Lower leg skin (tissue), 4 donors: Measurements from ENCODE around the gene LOXHD1. TPM values are rescaled to one million over a fixed set of nuclear protein-coding genes. Genes with fewer than 3 reads are reported as not detected.

Experiments used
- DNase-seq, 2 donors: peaks; one replicate each; pipeline ENCODE4 v3.0.0-alpha.2; 2019; ENCODE audit warnings: low spot score in 2 of 2
- H3K4me3 ChIP-seq: fragments of 200-600 bp; sonication (generic); 2 replicates; pipeline ENCODE4 v1.5.1; 2017; ENCODE audit warnings: mild to moderate bottlenecking, low read depth; ENCODE audit not compliant: poor library complexity, severe bottlenecking
- POLR2A ChIP-seq, 2 donors: fragments of 450-650 bp; IDR thresholded peaks; one replicate each; pipeline ENCODE4 v1.6.1; 2016 to 2017; ENCODE audit warnings: antibody characterized with exemption in 2 of 2, mild to moderate bottlenecking in 1 of 2, moderate library complexity in 1 of 2
- WGBS, 2 donors: methylation state at CpG; one replicate each; pipeline ENCODE4 v1.1.5; 2018; 5-methylcytosine and 5-hydroxymethylcytosine counted together
- intact Hi-C: fragments of 100-400 bp; cut with DNase I; formaldehyde crosslinking; loops from one replicate; pipeline ENCODE4 v1.15.0; 2023; ENCODE audit warnings: low total_unique reads
- total RNA-seq, 4 donors: library from RNA; depleted of rRNA; stranded (reverse); fragments of >200 nt; gene quantifications; one replicate each; pipeline ENCODE4 v1.1.0, GENCODE V29; 2016
- TF ChIP-seq, protein P1 (sequence below), 3 donors: fragments of 450-650 bp; IDR thresholded peaks; one replicate each; pipeline ENCODE4 v1.5.1; 2016; ENCODE audit warnings: antibody characterized with exemption in 3 of 3, mild to moderate bottlenecking in 3 of 3, moderate library complexity in 2 of 3

The LOXHD1 gene
- total RNA-seq, 4 donors from 2014 or later = 0.02 to 0.97 (median 0.32) TPM; not detected in 1

DNA sequence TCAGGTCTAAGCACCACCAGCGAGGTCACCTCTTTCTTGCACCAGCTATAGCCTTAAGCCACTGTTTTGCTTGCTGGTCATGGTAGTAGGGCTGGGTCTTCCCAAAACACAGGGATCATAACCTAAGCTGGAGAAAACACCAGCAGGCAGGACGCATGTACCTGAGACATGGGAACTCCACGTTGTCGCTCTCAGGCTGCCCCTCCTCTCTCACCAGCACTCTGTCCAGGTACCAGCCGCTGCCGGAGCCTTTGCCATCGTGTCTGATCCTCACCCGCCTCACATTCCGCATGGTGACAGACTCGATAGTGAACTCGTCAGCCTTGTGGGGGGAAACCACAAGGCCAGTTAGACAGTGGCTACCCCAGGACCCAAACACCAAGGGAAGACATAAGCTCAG lies 79.5 kb downstream of the LOXHD1 start:
- no peak for TF ChIP-seq POLR2A (IDR thresholded peaks at IDR 0.05)
- TF ChIP-seq, protein P1, sequence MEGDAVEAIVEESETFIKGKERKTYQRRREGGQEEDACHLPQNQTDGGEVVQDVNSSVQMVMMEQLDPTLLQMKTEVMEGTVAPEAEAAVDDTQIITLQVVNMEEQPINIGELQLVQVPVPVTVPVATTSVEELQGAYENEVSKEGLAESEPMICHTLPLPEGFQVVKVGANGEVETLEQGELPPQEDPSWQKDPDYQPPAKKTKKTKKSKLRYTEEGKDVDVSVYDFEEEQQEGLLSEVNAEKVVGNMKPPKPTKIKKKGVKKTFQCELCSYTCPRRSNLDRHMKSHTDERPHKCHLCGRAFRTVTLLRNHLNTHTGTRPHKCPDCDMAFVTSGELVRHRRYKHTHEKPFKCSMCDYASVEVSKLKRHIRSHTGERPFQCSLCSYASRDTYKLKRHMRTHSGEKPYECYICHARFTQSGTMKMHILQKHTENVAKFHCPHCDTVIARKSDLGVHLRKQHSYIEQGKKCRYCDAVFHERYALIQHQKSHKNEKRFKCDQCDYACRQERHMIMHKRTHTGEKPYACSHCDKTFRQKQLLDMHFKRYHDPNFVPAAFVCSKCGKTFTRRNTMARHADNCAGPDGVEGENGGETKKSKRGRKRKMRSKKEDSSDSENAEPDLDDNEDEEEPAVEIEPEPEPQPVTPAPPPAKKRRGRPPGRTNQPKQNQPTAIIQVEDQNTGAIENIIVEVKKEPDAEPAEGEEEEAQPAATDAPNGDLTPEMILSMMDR (IDR thresholded peaks at IDR 0.05) = no peak
- DNase-seq = peak; percentile 4 to 70
- intact Hi-C loops = no loop called here
- WGBS, 2 donors = 85% methylated on average over 11 of the region's 11 CpGs
- H3K4me3 ChIP-seq = no peak overlapping the region

DNA sequence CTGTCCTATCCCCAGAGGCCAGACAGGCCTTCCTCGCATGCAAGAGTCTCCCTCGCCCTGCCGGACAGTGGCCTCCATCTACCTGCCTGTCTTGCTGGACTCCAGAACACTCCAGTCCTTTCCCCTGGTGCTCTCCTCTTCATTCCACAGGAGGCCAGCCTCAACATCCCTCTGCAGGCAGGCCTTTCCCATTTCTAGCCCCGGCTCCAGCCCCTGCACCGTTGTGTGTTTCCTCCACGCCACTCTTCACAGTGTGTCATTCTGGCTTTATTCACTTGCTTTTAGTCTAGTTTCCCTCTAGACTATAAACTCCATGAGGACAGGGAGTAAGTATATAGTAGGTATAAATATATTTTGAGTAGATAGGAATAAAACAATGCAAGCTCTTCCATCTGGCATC lies 81.2 kb downstream of the LOXHD1 start:
- TF ChIP-seq, protein P1 (IDR thresholded peaks at IDR 0.05) = no peak
- TF ChIP-seq POLR2A (IDR thresholded peaks at IDR 0.05) = no peak
- 94 to 96% methylated on average over 6 of the region's 6 CpGs for WGBS, 2 donors
- intact Hi-C loops = no loop called here

DNA sequence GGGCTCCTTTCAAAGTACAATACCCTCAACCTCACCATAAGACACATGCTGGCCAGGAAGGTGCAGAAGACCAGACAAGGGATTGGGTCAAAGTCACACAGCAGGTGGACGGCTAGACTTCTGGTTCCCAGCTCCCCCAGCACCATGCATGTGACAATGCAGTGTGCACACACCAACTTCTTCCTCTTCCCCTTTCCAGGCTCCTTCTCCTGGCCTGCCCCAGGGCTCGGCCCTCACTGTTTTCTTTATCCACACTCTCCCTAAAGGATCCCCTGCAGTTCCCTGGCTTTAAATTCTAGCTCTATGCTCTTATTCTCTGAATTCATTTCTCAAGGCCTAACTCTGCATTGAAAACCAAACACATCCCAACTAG lies 82.3 kb downstream of the LOXHD1 start:
- TF ChIP-seq, protein P1 (IDR thresholded peaks at IDR 0.05) = no peak
- no peak for TF ChIP-seq POLR2A (IDR thresholded peaks at IDR 0.05)
- H3K4me3 ChIP-seq = no peak overlapping the region
- WGBS, 2 donors = 73 to 86% methylated on average over 2 of the region's 2 CpGs
- intact Hi-C loops = no loop called here
- DNase-seq = peak in 1 of 2 donors; percentile 11

More for the DNA sequence above, 81.2 kb downstream of the LOXHD1 start:
- DNase-seq = no peak
- no peak overlapping the region for H3K4me3 ChIP-seq

DNA sequence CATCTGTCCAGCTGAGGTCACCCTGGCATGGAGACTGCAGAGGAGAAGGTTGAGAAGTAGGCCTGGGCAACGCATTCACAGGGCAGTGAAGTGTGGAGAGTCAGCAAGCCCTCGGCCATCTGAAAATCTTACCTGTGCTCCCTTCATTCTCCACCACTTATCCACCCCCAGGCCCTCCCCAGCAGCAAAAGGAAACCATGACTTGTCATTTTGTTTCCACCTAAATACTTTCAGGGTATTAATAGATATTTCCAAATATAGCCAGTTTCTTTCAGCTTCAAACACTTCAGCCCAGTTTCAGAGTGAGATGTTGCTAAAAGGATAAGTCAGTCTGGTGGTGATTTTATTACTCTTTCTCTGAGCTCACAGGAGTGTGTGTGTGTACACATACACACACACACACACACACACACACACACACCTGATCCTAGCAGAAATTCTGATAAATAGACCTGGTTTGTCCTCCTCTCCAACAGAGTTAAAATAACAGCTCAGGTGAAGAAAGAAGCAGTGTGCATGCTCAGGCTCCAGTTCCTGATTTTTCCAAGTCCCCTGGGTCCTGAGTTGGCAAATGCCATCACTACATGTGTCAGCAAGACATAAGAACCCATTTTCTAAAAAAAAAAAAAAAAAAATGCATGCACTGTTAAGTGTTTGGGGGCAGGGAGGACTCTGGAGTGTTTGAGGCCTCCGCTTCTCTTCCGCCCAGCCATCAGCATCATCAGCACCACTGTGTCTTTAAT lies 82.8 kb downstream of the LOXHD1 start:
- intact Hi-C loops = no loop called here
- WGBS, 2 donors = 89 to 95% methylated on average over 4 of the region's 4 CpGs
- peak in 1 of 2 donors; percentile 3 for DNase-seq
- no peak for TF ChIP-seq POLR2A (IDR thresholded peaks at IDR 0.05)
- TF ChIP-seq, protein P1 (IDR thresholded peaks at IDR 0.05) = no peak
- no peak overlapping the region for H3K4me3 ChIP-seq

DNA sequence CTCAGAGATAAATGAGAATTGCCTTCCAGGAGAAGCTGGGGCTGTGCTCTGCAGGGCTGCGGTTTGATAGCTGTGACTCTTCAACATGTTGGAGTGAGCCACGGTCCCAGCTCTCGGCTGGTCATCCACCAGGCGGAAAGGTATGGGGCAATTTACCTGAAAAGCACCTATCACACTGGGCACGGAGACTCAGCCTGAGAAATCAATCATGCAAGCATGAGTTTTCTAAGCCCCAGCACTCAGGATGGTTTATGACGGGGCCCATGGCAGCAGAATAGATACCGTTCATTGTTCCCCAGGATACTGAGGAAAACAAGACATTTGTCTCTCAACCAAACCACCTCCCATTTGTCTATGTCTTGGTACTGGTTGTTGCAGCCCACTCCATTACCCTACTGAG lies 83.9 kb downstream of the LOXHD1 start:
- no peak for TF ChIP-seq POLR2A (IDR thresholded peaks at IDR 0.05)
- TF ChIP-seq, protein P1 (IDR thresholded peaks at IDR 0.05) = no peak
- no peak overlapping the region for H3K4me3 ChIP-seq
- WGBS, 2 donors = 89 to 91% methylated on average over 7 of the region's 7 CpGs
- intact Hi-C loops = no loop called here
- DNase-seq = peak; percentile 4 to 37

DNA sequence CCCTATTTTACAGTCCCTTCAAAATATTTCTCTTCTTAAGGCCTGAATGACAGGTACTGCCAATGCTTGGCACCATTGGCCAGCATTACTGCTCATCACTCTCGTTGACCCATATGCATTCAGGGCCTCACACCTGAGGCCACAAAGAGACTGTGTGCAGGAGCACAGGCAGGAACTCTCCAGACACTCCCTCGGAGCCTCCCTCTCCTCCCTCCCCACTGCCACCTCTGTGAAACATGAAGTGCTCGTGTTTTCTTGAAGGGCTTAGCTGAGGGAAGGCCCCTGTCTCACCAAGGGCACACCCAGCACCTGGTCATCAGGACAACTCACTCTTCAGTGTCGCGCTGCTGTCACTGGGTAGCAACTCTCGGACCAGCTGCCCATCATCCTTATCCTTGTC lies 85.3 kb downstream of the LOXHD1 start:
- intact Hi-C loops = no loop called here
- DNase-seq = peak in 1 of 2 donors; percentile 50
- H3K4me3 ChIP-seq = no peak overlapping the region
- 91 to 93% methylated on average over 6 of the region's 6 CpGs for WGBS, 2 donors
- no peak for TF ChIP-seq POLR2A (IDR thresholded peaks at IDR 0.05)
- TF ChIP-seq, protein P1 (IDR thresholded peaks at IDR 0.05) = no peak
